Dendritic cell treated with granulocyte-macrophage colony-stimulating factor and Interleukin-4, amounts not matched to agents 40 ng/mL and 50 ng/mL, for 4 days (primary cell): Measurements from ENCODE around the gene POU2AF3.
"Not testable (repeated sequence)": the region's sequence is repeated elsewhere in the genome, so short reads cannot be mapped to it uniquely, and the experiment has no call there.

ENCODE experiments used
- H3K27ac Mint-ChIP-seq: one replicate; pipeline ENCODE4 v1.8.0; 2022; ENCODE audit warnings: mild to moderate bottlenecking, mixed read lengths
- H3K27me3 Mint-ChIP-seq: one replicate; pipeline ENCODE4 v1.8.0; 2022; ENCODE audit warnings: mild to moderate bottlenecking, mixed read lengths
- H3K36me3 Mint-ChIP-seq: one replicate; pipeline ENCODE4 v1.8.0; 2022; ENCODE audit warnings: low read depth, mixed read lengths
- H3K4me1 Mint-ChIP-seq: one replicate; pipeline ENCODE4 v1.8.0; 2022; ENCODE audit warnings: low read depth, mixed read lengths
- H3K4me3 Mint-ChIP-seq: one replicate; pipeline ENCODE4 v1.8.0; 2022; ENCODE audit warnings: mild to moderate bottlenecking, moderate library complexity, mixed read lengths
- H3K9me3 Mint-ChIP-seq: one replicate; pipeline ENCODE4 v1.8.0; 2022; ENCODE audit warnings: mixed read lengths
- intact Hi-C: fragments of 100-400 bp; cut with micrococcal nuclease; formaldehyde crosslinking; loops from one replicate; pipeline ENCODE4 v1.15.0; 2022

The POU2AF3 gene

DNA sequence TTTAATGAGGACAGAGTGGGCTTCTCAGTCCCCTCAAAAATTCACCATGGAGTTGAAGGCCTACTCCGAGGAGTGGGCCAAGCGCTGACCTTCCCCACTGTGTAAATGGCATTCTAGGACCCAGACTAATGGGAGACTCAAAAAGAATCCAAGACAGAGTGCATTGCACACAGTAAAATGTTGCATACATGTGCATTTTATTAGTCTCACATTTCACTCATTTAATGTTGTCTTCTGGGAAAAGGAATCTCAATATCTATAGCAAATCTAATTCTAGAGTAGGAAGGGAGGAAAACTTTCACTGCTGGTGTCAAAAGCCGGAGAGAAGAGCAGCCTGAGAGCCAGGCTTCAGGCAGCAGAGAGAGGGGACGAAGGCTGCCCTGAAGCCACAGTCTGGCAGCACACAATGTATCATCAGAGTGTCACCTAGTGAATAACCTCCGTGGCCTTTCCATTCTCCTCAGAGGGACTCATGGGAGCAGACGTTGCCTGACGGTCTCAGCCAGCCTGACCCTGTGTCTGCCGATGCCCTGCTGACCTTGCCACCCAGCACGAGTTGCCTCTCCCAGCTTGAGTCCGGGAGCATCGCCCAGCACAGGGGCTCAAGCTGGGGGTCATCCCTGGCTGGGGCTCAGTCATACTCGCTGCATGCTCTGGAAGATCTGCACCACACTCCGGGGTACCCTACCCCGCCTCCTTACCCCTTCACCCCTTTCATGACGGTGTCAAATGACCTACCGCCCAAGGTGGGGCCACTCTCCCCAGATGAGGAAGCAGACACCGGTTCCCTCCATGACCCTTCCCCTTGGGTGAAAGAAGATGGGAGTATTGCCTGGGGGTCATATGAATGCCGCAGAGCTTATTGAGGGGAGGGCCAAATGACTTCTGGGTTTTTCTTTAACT is 12.9 kb upstream of the POU2AF3 start:
- Mint-ChIP-seq H3K27ac (no peak overlapping the region), H3K4me1 (no peaks in the 10 kb centered on the region), H3K36me3 (no peaks in the 10 kb centered on the region), H3K4me3 (no peak overlapping the region), H3K9me3 (no peaks in the 10 kb centered on the region), H3K27me3 (peaks cover 4% of the 10 kb centered on the region)
- intact Hi-C loops: no loop called here

DNA sequence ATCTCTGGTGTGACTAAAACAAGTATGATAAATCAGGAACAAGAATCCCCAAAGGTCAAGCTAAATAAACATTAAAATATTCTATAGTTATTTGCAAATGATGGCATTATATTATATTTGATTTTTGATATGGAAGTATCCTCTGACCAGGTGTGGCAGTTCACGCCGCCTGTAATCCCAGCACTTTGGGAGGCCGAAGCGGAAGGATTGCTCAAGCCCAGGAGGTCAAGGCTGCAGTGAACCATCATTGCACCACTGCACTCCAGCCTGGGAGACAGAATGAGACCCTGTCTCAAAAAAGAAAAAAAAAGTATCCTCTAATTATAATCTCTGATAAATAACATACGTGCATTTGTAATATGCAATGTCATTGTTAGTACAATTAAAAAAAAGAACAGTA is 6.6 kb upstream of the POU2AF3 start:
- no peak overlapping the region for H3K27ac Mint-ChIP-seq
- H3K9me3 Mint-ChIP-seq: no peaks in the 10 kb centered on the region
- H3K36me3 Mint-ChIP-seq: no peaks in the 10 kb centered on the region
- H3K27me3 Mint-ChIP-seq: no peaks in the 10 kb centered on the region
- no peaks in the 10 kb centered on the region for H3K4me1 Mint-ChIP-seq
- intact Hi-C loops: no loop called here
- H3K4me3 Mint-ChIP-seq: no peak overlapping the region

DNA sequence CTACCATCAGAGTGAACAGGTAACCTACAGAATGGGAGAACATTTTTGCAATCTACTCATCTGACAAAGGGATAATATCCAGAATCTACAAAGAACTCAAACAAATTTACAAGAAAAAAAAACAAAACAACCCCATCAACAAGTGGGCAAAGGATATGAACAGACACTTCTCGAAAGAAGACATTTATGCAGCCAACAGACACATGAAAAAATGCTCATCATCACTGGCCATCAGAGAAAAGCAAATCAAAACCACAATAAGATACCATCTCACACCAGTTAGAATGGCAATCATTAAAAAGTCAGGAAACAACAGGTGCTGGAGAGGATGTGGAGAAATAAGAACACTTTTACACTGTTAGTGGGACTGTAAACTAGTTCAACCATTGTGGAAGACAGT is 5.9 kb upstream of the POU2AF3 start:
- intact Hi-C loops, H3K4me3 Mint-ChIP-seq, H3K4me1 Mint-ChIP-seq, H3K27ac Mint-ChIP-seq, H3K9me3 Mint-ChIP-seq, H3K36me3 Mint-ChIP-seq, H3K27me3 Mint-ChIP-seq: not testable (repeated sequence)

GRCh38 chr11:111296196-111296595 is 2.1 kb upstream of the POU2AF3 start:
- intact Hi-C loops: no loop called here
- no peaks in the 10 kb centered on the region for H3K36me3 Mint-ChIP-seq
- peaks cover 29% of the 10 kb centered on the region for H3K27me3 Mint-ChIP-seq
- H3K9me3 Mint-ChIP-seq: no peaks in the 10 kb centered on the region
- H3K4me3 Mint-ChIP-seq: no peak overlapping the region
- H3K4me1 Mint-ChIP-seq: no peaks in the 10 kb centered on the region
- no peak overlapping the region for H3K27ac Mint-ChIP-seq

DNA sequence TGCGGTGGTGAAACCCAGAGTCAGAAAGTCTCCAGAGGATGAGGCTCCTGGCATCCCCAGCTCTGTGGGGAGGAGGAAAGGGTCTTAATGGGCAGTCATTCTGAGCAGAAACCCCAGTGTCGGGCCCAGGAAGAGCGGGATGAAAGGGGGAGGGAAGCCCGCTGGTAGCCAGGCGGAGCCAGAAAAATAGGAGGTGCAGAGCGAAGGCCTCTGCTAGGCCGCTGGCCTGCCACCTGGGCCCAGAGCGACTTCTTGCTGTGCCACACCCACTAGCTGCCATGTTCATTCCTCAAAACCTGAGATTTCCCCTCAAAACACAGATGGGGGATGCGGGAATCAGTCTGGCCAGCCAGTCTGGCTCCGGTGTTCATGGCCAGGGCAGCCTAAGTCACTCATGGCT is 650 bp upstream of the POU2AF3 start:
- Mint-ChIP-seq H3K9me3 (no peaks in the 10 kb centered on the region), H3K4me1 (no peaks in the 10 kb centered on the region), H3K4me3 (no peak overlapping the region), H3K27ac (no peak overlapping the region), H3K27me3 (peaks cover 33% of the 10 kb centered on the region), H3K36me3 (no peaks in the 10 kb centered on the region)
- intact Hi-C loops: no loop called here

DNA sequence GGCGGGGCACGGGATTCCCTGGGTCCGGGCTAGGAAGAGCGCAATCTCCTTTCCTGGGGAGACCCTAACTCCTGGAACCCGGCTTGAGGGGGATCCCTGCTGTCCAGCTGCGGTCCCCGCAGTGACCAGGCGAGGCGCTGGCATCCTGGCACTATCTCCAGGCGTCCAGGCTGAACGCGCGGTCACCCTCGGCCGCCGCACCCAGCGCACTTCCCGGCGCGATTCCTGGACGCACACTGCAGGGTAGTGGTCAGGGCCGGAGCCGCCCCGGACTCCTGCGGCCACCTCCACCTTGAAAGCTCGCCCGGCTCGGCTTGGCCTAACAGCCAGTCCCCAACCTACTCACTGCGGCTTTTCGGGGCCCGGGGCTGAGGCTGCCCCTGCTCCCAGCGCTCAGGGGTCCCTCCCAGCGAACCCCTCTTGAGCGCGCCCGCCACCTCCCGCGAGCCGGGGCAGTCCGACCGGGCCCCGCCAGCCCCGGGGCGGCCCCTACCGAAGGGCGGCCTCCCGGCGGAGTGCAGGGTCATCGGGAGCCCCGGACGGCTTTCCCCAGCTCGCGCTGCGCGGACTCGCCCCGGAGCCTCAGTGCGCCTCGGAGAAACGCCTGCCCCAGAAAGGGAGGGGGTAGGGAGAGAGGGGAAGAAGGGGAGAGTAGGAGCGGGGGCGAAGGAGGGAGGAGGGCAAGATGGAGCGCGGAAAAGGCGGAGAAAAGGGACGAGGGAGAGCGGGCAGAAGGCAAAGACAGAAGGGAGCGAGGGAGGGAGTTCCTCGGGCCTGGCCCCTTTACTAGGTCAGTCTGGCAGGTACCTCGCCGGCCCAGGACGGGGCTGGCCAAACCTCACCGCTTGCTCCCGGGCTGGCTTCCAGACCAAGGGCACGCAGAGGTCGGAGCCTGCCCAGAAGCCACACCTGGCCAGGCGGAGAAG is 1.0 kb downstream of the POU2AF3 start:
- H3K27ac Mint-ChIP-seq: no peak overlapping the region
- no peaks in the 10 kb centered on the region for H3K4me1 Mint-ChIP-seq
- H3K27me3 Mint-ChIP-seq: peaks cover 33% of the 10 kb centered on the region
- intact Hi-C loops: no loop called here
- H3K9me3 Mint-ChIP-seq: no peaks in the 10 kb centered on the region
- H3K36me3 Mint-ChIP-seq: no peaks in the 10 kb centered on the region
- peak overlapping the region; percentile 6 for H3K4me3 Mint-ChIP-seq

DNA sequence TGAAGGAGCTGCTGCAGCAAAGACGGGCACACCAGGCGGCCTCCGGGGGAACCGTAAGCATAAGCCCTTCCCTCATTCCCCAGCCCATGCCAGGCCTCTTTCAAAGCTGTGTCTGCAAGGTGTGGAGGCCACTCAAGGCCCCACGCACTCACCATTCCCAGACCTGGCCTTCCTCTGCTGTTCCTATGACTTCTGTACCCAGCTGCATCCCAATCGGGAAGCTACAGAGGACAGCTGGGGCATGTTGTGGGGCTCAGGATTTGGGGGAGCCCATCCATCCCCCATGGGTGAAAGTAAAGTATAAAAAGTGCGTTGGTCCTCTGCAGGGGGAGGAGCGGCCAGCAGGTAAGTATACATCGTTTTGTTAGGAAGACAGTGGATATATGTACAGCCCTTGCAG is 2.2 kb downstream of the POU2AF3 start:
- no peak overlapping the region for H3K27ac Mint-ChIP-seq
- H3K27me3 Mint-ChIP-seq: peaks cover 35% of the 10 kb centered on the region
- H3K4me3 Mint-ChIP-seq: no peak overlapping the region

DNA sequence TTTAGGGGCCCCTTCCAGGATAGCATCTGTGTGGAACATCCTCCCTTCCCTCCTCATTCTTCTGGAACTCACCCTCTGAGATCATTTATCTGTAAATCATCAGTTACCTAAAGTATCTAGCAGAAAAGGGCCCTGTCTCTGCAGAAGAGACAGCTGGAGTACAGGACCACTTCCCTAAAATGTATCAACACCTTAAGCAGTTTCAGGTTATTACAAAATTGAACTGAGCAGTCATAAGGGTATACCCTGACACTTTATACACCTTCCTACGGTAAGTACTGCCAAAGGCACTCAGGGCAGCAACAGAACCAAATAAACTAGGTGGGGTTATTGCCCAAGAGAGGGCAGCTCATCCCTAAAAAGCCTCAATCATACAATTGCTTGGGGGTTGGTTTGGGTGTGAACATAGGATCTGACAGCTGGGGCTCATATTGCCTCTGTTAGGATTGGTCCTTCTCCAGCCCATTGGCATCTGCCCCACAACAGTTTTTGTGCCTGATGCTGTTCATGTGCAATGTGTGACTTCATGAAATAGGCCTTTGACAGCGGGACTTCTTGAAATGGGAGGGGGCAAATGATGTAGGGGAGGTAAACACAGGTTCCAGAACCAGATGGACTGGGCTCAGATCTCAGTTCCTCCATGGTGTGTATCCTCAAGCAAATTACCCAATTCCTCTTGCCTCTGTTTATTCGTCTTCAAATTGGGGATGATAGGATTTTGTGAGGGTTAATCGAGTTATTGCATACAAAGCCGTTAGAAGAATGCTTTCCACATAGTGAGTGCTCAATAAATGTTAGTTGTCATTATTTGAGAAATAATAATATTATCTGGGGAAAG is 2.9 kb downstream of the POU2AF3 start:
- H3K9me3 Mint-ChIP-seq: no peaks in the 10 kb centered on the region
- no peaks in the 10 kb centered on the region for H3K36me3 Mint-ChIP-seq
- no peak overlapping the region for H3K27ac Mint-ChIP-seq
- intact Hi-C loops: no loop called here
- peaks cover 36% of the 10 kb centered on the region for H3K27me3 Mint-ChIP-seq
- no peaks in the 10 kb centered on the region for H3K4me1 Mint-ChIP-seq
- H3K4me3 Mint-ChIP-seq: no peak overlapping the region

More for the DNA sequence above, 2.2 kb downstream of the POU2AF3 start:
- H3K9me3 Mint-ChIP-seq: no peaks in the 10 kb centered on the region
- intact Hi-C loops: no loop called here
- no peaks in the 10 kb centered on the region for H3K4me1 Mint-ChIP-seq
- no peaks in the 10 kb centered on the region for H3K36me3 Mint-ChIP-seq

DNA sequence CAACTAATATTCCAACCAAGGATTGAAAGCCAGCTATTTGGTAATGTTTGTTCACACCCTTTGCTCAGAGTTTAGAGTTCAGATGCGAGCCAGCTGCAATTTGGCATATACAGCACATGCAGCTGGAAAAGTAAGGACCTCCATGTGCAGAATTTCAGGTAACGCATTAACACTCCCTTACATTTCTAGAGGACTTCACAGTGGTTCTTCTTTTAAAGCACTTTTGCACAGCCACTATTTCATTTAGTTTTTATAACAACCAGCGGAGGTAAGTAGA is 3.4 kb downstream of the POU2AF3 start:
- intact Hi-C loops: no loop called here
- peaks cover 40% of the 10 kb centered on the region for H3K27me3 Mint-ChIP-seq
- no peaks in the 10 kb centered on the region for H3K36me3 Mint-ChIP-seq

GRCh38 chr11:111302298-111302697 is 4.0 kb downstream of the POU2AF3 start:
- Mint-ChIP-seq H3K4me3 (no peak overlapping the region), H3K36me3 (no peaks in the 10 kb centered on the region), H3K27me3 (peaks cover 38% of the 10 kb centered on the region), H3K27ac (no peak overlapping the region), H3K4me1 (no peaks in the 10 kb centered on the region), H3K9me3 (no peaks in the 10 kb centered on the region)
- intact Hi-C loops: no loop called here

More for the DNA sequence above, 3.4 kb downstream of the POU2AF3 start:
- H3K4me1 Mint-ChIP-seq: no peaks in the 10 kb centered on the region
- H3K27ac Mint-ChIP-seq: no peak overlapping the region
- H3K9me3 Mint-ChIP-seq: no peaks in the 10 kb centered on the region
- no peak overlapping the region for H3K4me3 Mint-ChIP-seq

DNA sequence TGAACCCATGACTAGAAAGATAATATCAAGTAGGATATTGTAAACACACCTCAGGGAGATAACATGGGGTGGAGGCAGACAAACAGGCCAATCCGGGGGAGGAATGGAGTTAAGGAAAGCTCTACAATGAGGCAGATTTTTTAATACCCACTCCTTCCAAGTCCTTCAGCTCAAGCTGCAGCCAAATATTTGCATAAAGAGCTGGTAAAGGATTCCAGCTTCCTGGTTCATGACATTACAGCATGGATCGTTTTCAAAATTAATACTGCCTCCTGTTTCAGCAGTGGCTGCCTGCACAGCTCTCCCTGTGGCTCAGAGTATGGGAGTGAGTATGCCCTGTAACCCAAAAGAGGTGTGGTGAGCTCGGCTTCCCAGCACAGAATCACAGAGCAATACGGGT is 5.1 kb downstream of the POU2AF3 start:
- H3K9me3 Mint-ChIP-seq: no peaks in the 10 kb centered on the region
- no peaks in the 10 kb centered on the region for H3K4me1 Mint-ChIP-seq
- no peaks in the 10 kb centered on the region for H3K36me3 Mint-ChIP-seq
- no peak overlapping the region for H3K4me3 Mint-ChIP-seq
- H3K27ac Mint-ChIP-seq: no peak overlapping the region
- peaks cover 32% of the 10 kb centered on the region for H3K27me3 Mint-ChIP-seq
- intact Hi-C loops: no loop called here

- Mint-ChIP-seq H3K4me3 (no peak overlapping the region), H3K4me1 (no peaks in the 10 kb centered on the region), H3K27me3 (peaks cover 22% of the 10 kb centered on the region), H3K36me3 (no peaks in the 10 kb centered on the region), H3K27ac (no peak overlapping the region), H3K9me3 (no peaks in the 10 kb centered on the region)
- intact Hi-C loops: no loop called here
These were observed 6.9 kb downstream of the POU2AF3 start for GRCh38 chr11:111305162-111305802.

- H3K9me3 Mint-ChIP-seq: no peaks in the 10 kb centered on the region
- H3K27me3 Mint-ChIP-seq: peaks cover 16% of the 10 kb centered on the region
- H3K4me1 Mint-ChIP-seq: no peaks in the 10 kb centered on the region
- intact Hi-C loops: no loop called here
- no peaks in the 10 kb centered on the region for H3K36me3 Mint-ChIP-seq
- H3K27ac Mint-ChIP-seq: no peak overlapping the region
- no peak overlapping the region for H3K4me3 Mint-ChIP-seq
These were observed 7.5 kb downstream of the POU2AF3 start for GRCh38 chr11:111305876-111306275.
